GM12873 (cell line): ENCODE results near the gene SLC34A2.

Source experiments
- TF ChIP-seq, protein P1 (sequence below): IDR thresholded peaks from 2 replicates; pipeline ENCODE4 v1.5.1; 2012; ENCODE audit warnings: low read depth, mild to moderate bottlenecking, moderate library complexity, low read length, control low read depth; ENCODE audit not compliant: insufficient read depth; ENCODE audit errors: missing control alignments

The SLC34A2 gene

DNA sequence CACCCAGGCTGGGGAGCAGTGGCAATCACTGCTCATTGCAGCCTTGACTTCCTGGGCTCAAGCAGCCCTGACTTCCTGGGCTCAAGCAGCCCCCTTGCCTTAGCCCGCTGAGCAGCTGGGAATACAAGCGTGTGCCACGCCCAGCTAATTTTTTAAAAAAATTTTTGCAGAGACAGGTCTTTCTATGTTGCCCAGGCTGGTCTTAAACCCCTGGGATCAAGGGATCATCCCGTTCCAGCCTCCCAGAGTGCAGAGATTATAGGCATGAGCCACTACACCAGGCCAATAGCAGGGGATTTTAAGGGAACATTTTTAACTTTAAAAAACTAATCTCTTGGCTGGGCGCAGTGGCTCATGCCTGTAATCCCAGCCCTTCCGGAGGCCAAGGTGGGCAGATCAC, 5.3 kb upstream of the SLC34A2 start:
- TF ChIP-seq, protein P1, sequence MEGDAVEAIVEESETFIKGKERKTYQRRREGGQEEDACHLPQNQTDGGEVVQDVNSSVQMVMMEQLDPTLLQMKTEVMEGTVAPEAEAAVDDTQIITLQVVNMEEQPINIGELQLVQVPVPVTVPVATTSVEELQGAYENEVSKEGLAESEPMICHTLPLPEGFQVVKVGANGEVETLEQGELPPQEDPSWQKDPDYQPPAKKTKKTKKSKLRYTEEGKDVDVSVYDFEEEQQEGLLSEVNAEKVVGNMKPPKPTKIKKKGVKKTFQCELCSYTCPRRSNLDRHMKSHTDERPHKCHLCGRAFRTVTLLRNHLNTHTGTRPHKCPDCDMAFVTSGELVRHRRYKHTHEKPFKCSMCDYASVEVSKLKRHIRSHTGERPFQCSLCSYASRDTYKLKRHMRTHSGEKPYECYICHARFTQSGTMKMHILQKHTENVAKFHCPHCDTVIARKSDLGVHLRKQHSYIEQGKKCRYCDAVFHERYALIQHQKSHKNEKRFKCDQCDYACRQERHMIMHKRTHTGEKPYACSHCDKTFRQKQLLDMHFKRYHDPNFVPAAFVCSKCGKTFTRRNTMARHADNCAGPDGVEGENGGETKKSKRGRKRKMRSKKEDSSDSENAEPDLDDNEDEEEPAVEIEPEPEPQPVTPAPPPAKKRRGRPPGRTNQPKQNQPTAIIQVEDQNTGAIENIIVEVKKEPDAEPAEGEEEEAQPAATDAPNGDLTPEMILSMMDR = no peak

- TF ChIP-seq, protein P1 = no peak
Observed at GRCh38 chr4:25651682-25652081, 4.0 kb upstream of the SLC34A2 start.

DNA sequence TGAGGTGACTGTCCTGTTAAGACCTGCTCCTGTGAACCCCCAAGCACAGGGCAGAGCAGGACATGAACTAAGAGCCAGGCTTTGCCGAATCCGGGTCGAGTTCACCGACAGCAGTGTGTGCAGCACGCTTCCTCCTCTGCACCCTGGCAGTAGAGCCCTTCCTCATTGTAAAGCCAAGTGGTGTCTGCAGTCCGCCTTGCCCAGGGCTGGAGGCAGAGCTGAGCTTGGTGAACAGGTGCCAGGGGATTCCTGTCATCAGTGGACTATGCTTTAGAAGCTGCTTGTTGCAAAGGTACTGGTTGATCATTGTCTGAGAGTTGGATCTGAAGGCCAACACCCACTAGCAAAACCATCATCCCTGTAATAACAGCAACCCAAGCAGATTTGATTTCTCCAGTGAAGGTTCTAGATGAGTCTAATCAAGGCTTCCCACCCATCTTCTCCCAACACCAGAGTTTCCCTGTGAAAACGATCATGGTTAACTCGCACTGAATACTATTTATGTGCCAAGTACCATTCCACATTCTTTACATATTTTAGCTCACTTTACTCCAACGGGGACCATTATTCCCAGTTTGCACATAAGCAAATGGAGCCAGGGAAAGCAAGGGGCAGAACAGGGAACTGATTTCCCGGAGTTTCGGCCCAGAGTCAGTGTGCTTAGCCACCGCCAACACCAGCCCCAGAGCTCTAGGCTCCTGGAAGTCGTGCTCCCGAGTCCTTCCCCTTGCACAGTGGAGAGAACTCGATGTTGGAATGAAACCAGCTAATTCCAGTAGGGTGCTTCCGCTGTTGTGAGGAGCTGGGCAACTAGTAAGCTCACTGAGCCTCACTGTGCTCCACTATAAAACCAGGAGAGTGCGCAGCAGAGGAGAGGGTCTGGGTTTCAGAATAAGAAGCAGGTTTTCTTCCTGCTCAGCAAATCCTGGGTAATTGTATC, 1.4 kb upstream of the SLC34A2 start:
- TF ChIP-seq, protein P1 = no peak

- TF ChIP-seq, protein P1 = no peak
Observed at GRCh38 chr4:25656031-25656430, 380 bp downstream of the SLC34A2 start.

GRCh38 chr4:25658357-25658771, 2.7 kb downstream of the SLC34A2 start:
- TF ChIP-seq, protein P1 = no peak

DNA sequence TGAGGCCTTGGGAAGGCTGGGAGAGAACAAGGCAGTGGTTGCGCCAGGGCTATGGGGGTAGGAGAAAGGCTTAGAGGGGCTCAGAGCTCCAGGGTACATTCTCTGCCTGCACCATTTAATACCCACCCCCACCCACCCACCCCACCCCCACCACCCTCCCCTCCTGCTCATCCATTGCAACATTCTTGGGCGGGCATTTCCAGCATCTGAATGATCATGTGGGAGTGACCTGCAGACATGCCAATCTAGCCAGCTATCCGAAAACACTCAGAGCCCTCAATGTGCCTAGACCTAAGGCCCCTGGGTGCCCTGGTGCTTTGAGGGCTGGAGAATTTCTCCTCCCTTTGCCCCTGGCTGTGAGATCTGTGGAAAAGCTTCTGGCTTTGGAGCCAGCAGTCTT, 3.1 kb downstream of the SLC34A2 start:
- TF ChIP-seq, protein P1 = no peak

- TF ChIP-seq, protein P1 = no peak
Observed at GRCh38 chr4:25662306-25662705, 6.7 kb downstream of the SLC34A2 start.
